ENCODE data around the gene PCK2. TPM values are rescaled to one million over a fixed set of nuclear protein-coding genes. Genes with fewer than 3 reads are reported as not detected.

The PCK2 gene
- total and polyA plus RNA-seq, 2 of the 13 experiments (the other 11 are each of a cell fraction or from before 2014, with no cell fraction given): 129 to 272 TPM

GRCh38 chr14:24080888-24081738 is 13.0 kb upstream of the PCK2 start (continued):
- TF ChIP-seq ZNF414 (CRISPR knock-in tag; IDR thresholded peaks at IDR 0.05): 0 out of 2 replicates have a peak, but pooled peaks have one; percentile 42
- TF ChIP-seq NFAT5 (CRISPR knock-in tag; IDR thresholded peaks at IDR 0.05): peak; percentile 16; the same call in 1 of the 2 replicates
- TF ChIP-seq SNAI1 (CRISPR knock-in tag; IDR thresholded peaks at IDR 0.05; ENCODE audit: borderline replicate concordance): no peak
- no peak for TF ChIP-seq ARID2 (CRISPR knock-in tag; IDR thresholded peaks at IDR 0.05; ENCODE audit: borderline replicate concordance)
- peak; percentile 34; the same call in 1 of the 2 replicates for TF ChIP-seq FOXA3 (CRISPR knock-in tag; IDR thresholded peaks at IDR 0.05)
- peak; percentile 58; the same call in 1 of the 2 replicates for TF ChIP-seq ZNF710 (CRISPR knock-in tag; IDR thresholded peaks at IDR 0.05; ENCODE audit: borderline replicate concordance)
- peak; percentile 80 for TF ChIP-seq TFDP1 (CRISPR knock-in tag; IDR thresholded peaks at IDR 0.05; ENCODE audit: borderline replicate concordance)
- peak; percentile 81; the same call in 1 of the 2 replicates for TF ChIP-seq ZNF546 (CRISPR knock-in tag; conservative IDR thresholded peaks at IDR 0.05)
- no peak for TF ChIP-seq ZNF780A (CRISPR knock-in tag; IDR thresholded peaks at IDR 0.05)
- peak; percentile 47; the same call in 1 of the 2 replicates for TF ChIP-seq KAT7 (CRISPR knock-in tag; IDR thresholded peaks at IDR 0.05; ENCODE audit: borderline replicate concordance)
- TF ChIP-seq PITX1 (CRISPR knock-in tag; IDR thresholded peaks at IDR 0.05): 0 out of 2 replicates have a peak, but pooled peaks have one; percentile 7
- TF ChIP-seq YEATS2 (CRISPR knock-in tag; IDR thresholded peaks at IDR 0.05; ENCODE audit: borderline replicate concordance): peak; percentile 20; the same call in 1 of the 2 replicates
- 0 out of 2 replicates have a peak, but pooled peaks have one; percentile 73 for TF ChIP-seq DNMT1 (CRISPR knock-in tag; IDR thresholded peaks at IDR 0.05)
- TF ChIP-seq SRSF1 (optimal IDR thresholded peaks at IDR 0.05; ENCODE audit: low read depth, low read length): peak; percentile 32
- no peak for TF ChIP-seq MED8 (CRISPR knock-in tag; IDR thresholded peaks at IDR 0.05; ENCODE audit: insufficient replicate concordance)
- peak; percentile 67 for TF ChIP-seq RARA (CRISPR knock-in tag; IDR thresholded peaks at IDR 0.05)
- no peak for TF ChIP-seq ZNF597 (CRISPR knock-in tag; IDR thresholded peaks at IDR 0.05)
- peak; percentile 68 for TF ChIP-seq RXRA (CRISPR knock-in tag; IDR thresholded peaks at IDR 0.05)
